ENCODE data around the gene TAGLN.

Gene TAGLN

GRCh38 chr11:117251506-117251905, 52.3 kb downstream of the TAGLN start:
- H3K9me2 ChIP-seq (replicated peaks; ENCODE audit: control insufficient read depth, low read length): no peaks in the 10 kb centered on the region
- H3K36me3 ChIP-seq (ENCODE audit: control insufficient read depth, low read length): peaks cover 15% of the 10 kb centered on the region

GRCh38 chr11:117255966-117256365, 56.8 kb downstream of the TAGLN start:
- no peaks in the 10 kb centered on the region for H3K9me3 ChIP-seq (ENCODE audit: control insufficient read depth, insufficient read depth, low read length)
- no peak overlapping the region for H3K4me2 ChIP-seq (ENCODE audit: low read length)
- no peaks in the 10 kb centered on the region for H3K79me2 ChIP-seq (ENCODE audit: control insufficient read depth, low read length)
- no peaks in the 10 kb centered on the region for H4K20me1 ChIP-seq (ENCODE audit: control insufficient read depth, insufficient read depth, low read depth, low read length)
- no peaks in the 10 kb centered on the region for H3K36me3 ChIP-seq (ENCODE audit: control insufficient read depth, low read length)
- no peaks in the 10 kb centered on the region for H3K27me3 ChIP-seq (ENCODE audit: control insufficient read depth, low read length)
- H3K4me1 ChIP-seq (ENCODE audit: control insufficient read depth, low read length): no peaks in the 10 kb centered on the region
- no peak overlapping the region for H3K27ac ChIP-seq (ENCODE audit: low read depth, low read length)
- no peaks in the 10 kb centered on the region for H3F3A ChIP-seq (ENCODE audit: control insufficient read depth, insufficient read depth)
- TF ChIP-seq CTCF (IDR thresholded peaks at IDR 0.05; ENCODE audit: low read depth, low read length, poor library complexity, severe bottlenecking) (no peak), EZH2phosphoT487 (IDR thresholded peaks at IDR 0.05; ENCODE audit: borderline replicate concordance, low read length) (no peak)
- H3K9me2 ChIP-seq (replicated peaks; ENCODE audit: control insufficient read depth, low read length): no peaks in the 10 kb centered on the region
- H3K4me3 ChIP-seq (ENCODE audit: low read length): no peak overlapping the region

More at GRCh38 chr11:117251506-117251905, 52.3 kb downstream of the TAGLN start:
- no peak for TF ChIP-seq EZH2phosphoT487 (IDR thresholded peaks at IDR 0.05; ENCODE audit: borderline replicate concordance, low read length)
- no peak for TF ChIP-seq CTCF (IDR thresholded peaks at IDR 0.05; ENCODE audit: low read depth, low read length, poor library complexity, severe bottlenecking)
- Histone ChIP-seq H3K4me1 (ENCODE audit: control insufficient read depth, low read length) (no peaks in the 10 kb centered on the region), H3K27ac (ENCODE audit: low read depth, low read length) (no peak overlapping the region), H3K9me3 (ENCODE audit: control insufficient read depth, insufficient read depth, low read length) (no peaks in the 10 kb centered on the region), H3K4me3 (ENCODE audit: low read length) (no peak overlapping the region), H3K4me2 (ENCODE audit: low read length) (no peak overlapping the region), H4K20me1 (ENCODE audit: control insufficient read depth, insufficient read depth, low read depth, low read length) (no peaks in the 10 kb centered on the region), H3K79me2 (ENCODE audit: control insufficient read depth, low read length) (no peaks in the 10 kb centered on the region), H3F3A (ENCODE audit: control insufficient read depth, insufficient read depth) (peaks cover 2% of the 10 kb centered on the region; the same call in 1 of the 2 replicates), H3K27me3 (ENCODE audit: control insufficient read depth, low read length) (no peaks in the 10 kb centered on the region)

- no peak overlapping the region for H3K4me3 ChIP-seq (ENCODE audit: low read length)
- no peak for TF ChIP-seq EZH2phosphoT487 (IDR thresholded peaks at IDR 0.05; ENCODE audit: borderline replicate concordance, low read length)
- no peak for TF ChIP-seq CTCF (IDR thresholded peaks at IDR 0.05; ENCODE audit: low read depth, low read length, poor library complexity, severe bottlenecking)
- no peak overlapping the region for H3K27ac ChIP-seq (ENCODE audit: low read depth, low read length)
- no peak overlapping the region for H3K4me2 ChIP-seq (ENCODE audit: low read length)
- H3K79me2 ChIP-seq (ENCODE audit: control insufficient read depth, low read length): no peaks in the 10 kb centered on the region
- no peaks in the 10 kb centered on the region for H3K27me3 ChIP-seq (ENCODE audit: control insufficient read depth, low read length)
- no peaks in the 10 kb centered on the region for H3K4me1 ChIP-seq (ENCODE audit: control insufficient read depth, low read length)
- no peaks in the 10 kb centered on the region for H4K20me1 ChIP-seq (ENCODE audit: control insufficient read depth, insufficient read depth, low read depth, low read length)
- no peaks in the 10 kb centered on the region for H3K9me3 ChIP-seq (ENCODE audit: control insufficient read depth, insufficient read depth, low read length)
- H3K9me2 ChIP-seq (replicated peaks; ENCODE audit: control insufficient read depth, low read length): no peaks in the 10 kb centered on the region
- no peaks in the 10 kb centered on the region for H3F3A ChIP-seq (ENCODE audit: control insufficient read depth, insufficient read depth)
- no peaks in the 10 kb centered on the region for H3K36me3 ChIP-seq (ENCODE audit: control insufficient read depth, low read length)
These were observed 57.4 kb downstream of the TAGLN start for GRCh38 chr11:117256573-117256972.

Data from DOHH2 (cell line).